Suppressor macrophage treated with lipopolysaccharide for 4 hours (primary cell): ENCODE data around the gene ZXDC.
A peak's percentile ranks its signal among the peaks of the same experiment; 100 is the strongest.

Experiments
- DNase-seq: peaks from one replicate; pipeline ENCODE4 v3.0.0-alpha.2; 2020

The ZXDC gene

GRCh38 chr3:126488185-126488584, 12.5 kb upstream of the ZXDC start:
- no peak for DNase-seq

- DNase-seq, result no peak
These were observed 11.6 kb upstream of the ZXDC start for GRCh38 chr3:126487151-126487771.

GRCh38 chr3:126486360-126486847, 10.7 kb upstream of the ZXDC start:
- no peak for DNase-seq

- no peak for DNase-seq
These were observed 10.3 kb upstream of the ZXDC start for GRCh38 chr3:126485956-126486355.

- DNase-seq, result no peak
These were observed 9.6 kb upstream of the ZXDC start for GRCh38 chr3:126485176-126485897.

- no peak for DNase-seq
These were observed 9.0 kb upstream of the ZXDC start for GRCh38 chr3:126484662-126485061.

- DNase-seq, result no peak
These were observed 8.5 kb upstream of the ZXDC start for GRCh38 chr3:126484148-126484547.

- DNase-seq, result no peak
These were observed 7.7 kb upstream of the ZXDC start for GRCh38 chr3:126483321-126483761.

GRCh38 chr3:126482503-126483255, 7.0 kb upstream of the ZXDC start:
- no peak for DNase-seq

GRCh38 chr3:126481808-126482502, 6.3 kb upstream of the ZXDC start:
- DNase-seq, result no peak

GRCh38 chr3:126480861-126481260, 5.2 kb upstream of the ZXDC start:
- no peak for DNase-seq

GRCh38 chr3:126480206-126480605, 4.5 kb upstream of the ZXDC start:
- no peak for DNase-seq

- DNase-seq, result no peak
These were observed 4.0 kb upstream of the ZXDC start for GRCh38 chr3:126479642-126480041.

GRCh38 chr3:126478581-126479310, 3.1 kb upstream of the ZXDC start:
- no peak for DNase-seq

- no peak for DNase-seq
These were observed 1.3 kb upstream of the ZXDC start for GRCh38 chr3:126477061-126477380.

GRCh38 chr3:126476166-126477060, 722 bp upstream of the ZXDC start:
- DNase-seq, result no peak

- DNase-seq, result peak; percentile 53
These were observed 936 bp downstream of the ZXDC start for GRCh38 chr3:126474498-126475412.

- no peak for DNase-seq
These were observed 2.2 kb downstream of the ZXDC start for GRCh38 chr3:126473292-126474168.

- peak; percentile 97 for DNase-seq
These were observed 3.2 kb downstream of the ZXDC start for GRCh38 chr3:126472277-126473006.
